HL-60 (cell line): ENCODE data around the gene ITSN2.

Experiments used
- CTCF ChIP-seq: IDR thresholded peaks from one replicate; pipeline ENCODE4 v1.5.1; 2011; ENCODE audit warnings: low read length, control low read depth, inconsistent platforms; ENCODE audit not compliant: insufficient read depth
- GABPA ChIP-seq: IDR thresholded peaks from 2 replicates; pipeline ENCODE4 v1.6.1; 2012; ENCODE audit warnings: low read depth
- POLR2AphosphoS5 ChIP-seq: IDR thresholded peaks from 2 replicates; pipeline ENCODE4 v1.6.1; 2012; ENCODE audit warnings: low read depth
- SPI1 ChIP-seq: IDR thresholded peaks from 2 replicates; pipeline ENCODE4 v1.6.1; 2012; ENCODE audit warnings: low read depth, mild to moderate bottlenecking, borderline replicate concordance
- TF ChIP-seq, protein P1 (sequence below): IDR thresholded peaks from 2 replicates; pipeline ENCODE4 v1.6.1; 2012; ENCODE audit warnings: low read depth; ENCODE audit not compliant: insufficient replicate concordance

DNA sequence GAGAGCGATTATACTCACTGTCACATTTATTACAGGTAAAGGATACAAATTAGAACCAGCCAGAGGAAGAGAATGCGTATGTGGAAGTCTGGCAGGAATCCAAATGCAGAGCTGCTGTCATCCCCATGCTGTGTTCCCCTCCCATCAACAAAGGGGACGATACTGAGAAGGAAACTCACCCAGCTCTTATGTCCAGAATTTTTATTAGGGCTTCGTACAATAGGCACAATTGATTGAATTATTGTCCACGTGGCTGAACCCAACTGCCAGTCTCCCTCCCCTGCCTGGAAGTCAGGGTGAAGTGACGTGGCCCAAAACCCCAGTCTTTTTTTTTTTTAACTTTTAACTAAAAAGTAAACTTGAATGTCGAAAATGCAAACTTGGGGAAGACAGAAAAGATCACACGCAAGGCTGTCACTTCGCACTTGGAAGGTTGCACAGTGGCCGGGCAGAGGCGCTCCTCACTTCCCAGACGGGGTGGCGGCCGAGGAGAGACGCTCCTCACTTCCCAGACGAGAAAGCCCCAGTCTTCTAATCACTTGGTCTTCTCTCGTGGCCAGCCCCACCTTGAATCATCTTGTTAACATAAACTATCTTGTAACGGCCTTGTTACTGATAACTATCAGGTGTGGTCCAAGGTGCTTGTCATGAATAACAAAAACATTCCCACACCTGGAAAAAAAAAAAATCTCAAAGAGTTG, 40.0 kb upstream of the ITSN2 start:
- TF ChIP-seq POLR2AphosphoS5 (no peak), CTCF (no peak), GABPA (no peak), SPI1 (no peak)
- TF ChIP-seq, protein P1, sequence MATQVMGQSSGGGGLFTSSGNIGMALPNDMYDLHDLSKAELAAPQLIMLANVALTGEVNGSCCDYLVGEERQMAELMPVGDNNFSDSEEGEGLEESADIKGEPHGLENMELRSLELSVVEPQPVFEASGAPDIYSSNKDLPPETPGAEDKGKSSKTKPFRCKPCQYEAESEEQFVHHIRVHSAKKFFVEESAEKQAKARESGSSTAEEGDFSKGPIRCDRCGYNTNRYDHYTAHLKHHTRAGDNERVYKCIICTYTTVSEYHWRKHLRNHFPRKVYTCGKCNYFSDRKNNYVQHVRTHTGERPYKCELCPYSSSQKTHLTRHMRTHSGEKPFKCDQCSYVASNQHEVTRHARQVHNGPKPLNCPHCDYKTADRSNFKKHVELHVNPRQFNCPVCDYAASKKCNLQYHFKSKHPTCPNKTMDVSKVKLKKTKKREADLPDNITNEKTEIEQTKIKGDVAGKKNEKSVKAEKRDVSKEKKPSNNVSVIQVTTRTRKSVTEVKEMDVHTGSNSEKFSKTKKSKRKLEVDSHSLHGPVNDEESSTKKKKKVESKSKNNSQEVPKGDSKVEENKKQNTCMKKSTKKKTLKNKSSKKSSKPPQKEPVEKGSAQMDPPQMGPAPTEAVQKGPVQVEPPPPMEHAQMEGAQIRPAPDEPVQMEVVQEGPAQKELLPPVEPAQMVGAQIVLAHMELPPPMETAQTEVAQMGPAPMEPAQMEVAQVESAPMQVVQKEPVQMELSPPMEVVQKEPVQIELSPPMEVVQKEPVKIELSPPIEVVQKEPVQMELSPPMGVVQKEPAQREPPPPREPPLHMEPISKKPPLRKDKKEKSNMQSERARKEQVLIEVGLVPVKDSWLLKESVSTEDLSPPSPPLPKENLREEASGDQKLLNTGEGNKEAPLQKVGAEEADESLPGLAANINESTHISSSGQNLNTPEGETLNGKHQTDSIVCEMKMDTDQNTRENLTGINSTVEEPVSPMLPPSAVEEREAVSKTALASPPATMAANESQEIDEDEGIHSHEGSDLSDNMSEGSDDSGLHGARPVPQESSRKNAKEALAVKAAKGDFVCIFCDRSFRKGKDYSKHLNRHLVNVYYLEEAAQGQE: no peak
